NCI-H526 (cell line): Measurements from ENCODE around the gene OR1B1.
"Not testable (repeated sequence)": the region's sequence is repeated elsewhere in the genome, so short reads cannot be mapped to it uniquely, and the experiment has no call there.

ENCODE experiments used
- DNase-seq, 2 experiments: peaks; one replicate each; lab custom pipeline; 2025; lab: John Stamatoyannopoulos, UW

OR1B1 gene

GRCh38 chr9:122657527-122657926, at the start of gene OR1B1:
Gene OR1B1, minus strand, starts transcription at chr9:122657627.
- no peak for DNase-seq

- no peak for DNase-seq
These were observed 38.3 kb upstream of the OR1B1 start for GRCh38 chr9:122695696-122696095.

GRCh38 chr9:122684851-122685250, 27.4 kb upstream of the OR1B1 start:
- DNase-seq = no peak

GRCh38 chr9:122672481-122672880, 15.1 kb upstream of the OR1B1 start:
- no peak for DNase-seq

GRCh38 chr9:122661416-122661815, 4.0 kb upstream of the OR1B1 start, which contains the start of gene OR1L1:
Gene OR1L1, plus strand, starts transcription at chr9:122661716. Its CDS starts 0 bp downstream, at chr9:122661716.
- DNase-seq = no peak

- no peak for DNase-seq
These were observed 1.0 kb downstream of the OR1B1 start for GRCh38 chr9:122656378-122656777.

GRCh38 chr9:122642226-122642625, 15.2 kb downstream of the OR1B1 start:
- DNase-seq = no peak

GRCh38 chr9:122619996-122620395, 37.4 kb downstream of the OR1B1 start:
- no peak for DNase-seq

GRCh38 chr9:122614362-122614761, 43.1 kb downstream of the OR1B1 start, which contains the start of gene OR1Q1:
Gene OR1Q1, plus strand, starts transcription at chr9:122614738. Its CDS starts 0 bp downstream, at chr9:122614738.
- DNase-seq = no peak

- DNase-seq = no peak
These were observed 47.6 kb downstream of the OR1B1 start for GRCh38 chr9:122609804-122610203.

GRCh38 chr9:122606587-122606986, 50.8 kb downstream of the OR1B1 start:
- no peak for DNase-seq

- no peak for DNase-seq
These were observed 51.7 kb downstream of the OR1B1 start for GRCh38 chr9:122605691-122606090.

- DNase-seq = not testable (repeated sequence)
These were observed 74.1 kb downstream of the OR1B1 start, which contains the start of gene OR1L8 for GRCh38 chr9:122583284-122583683. Gene OR1L8, minus strand, starts transcription at chr9:122583384. Its CDS starts 14,907 bp downstream, at chr9:122568477.

- DNase-seq = no peak
These were observed 77.1 kb downstream of the OR1B1 start for GRCh38 chr9:122580360-122580759.

- no peak for DNase-seq
These were observed 77.6 kb downstream of the OR1B1 start for GRCh38 chr9:122579874-122580273.
